ENCODE results near the gene MICA. TPM values are rescaled to one million over a fixed set of nuclear protein-coding genes. Genes with fewer than 3 reads are reported as not detected.
"Not testable (repeated sequence)": the region's sequence is repeated elsewhere in the genome, so short reads cannot be mapped to it uniquely, and the experiment has no call there.

The MICA gene
- total RNA-seq, 4 donors from 2014 or later, result 9.1 to 31.7 (median 17.2) TPM

DNA sequence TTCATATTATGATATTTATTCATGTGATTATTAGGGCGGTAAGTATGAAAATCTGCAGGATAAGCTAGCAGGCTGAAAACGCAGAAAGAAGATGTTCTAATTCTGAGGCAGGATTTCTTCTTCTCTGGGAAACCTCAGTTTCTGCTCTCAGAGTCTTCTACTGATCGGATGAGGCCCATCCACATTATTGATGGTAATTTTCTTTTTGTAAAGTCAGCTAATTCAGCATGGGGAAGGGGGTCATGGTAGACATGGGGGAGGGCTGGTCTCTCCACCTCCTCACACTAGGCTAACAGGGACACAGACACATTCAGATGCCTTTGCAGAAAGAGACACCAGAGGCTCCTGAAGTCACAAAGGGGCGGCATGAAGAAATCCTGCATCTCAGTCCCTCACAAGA is 21.7 kb upstream of the MICA start:
- no peak for DNase-seq
- H3K4me1 ChIP-seq, result no peaks in the 10 kb centered on the region
- no peaks in the 10 kb centered on the region for H3K27me3 ChIP-seq
- no peaks in the 10 kb centered on the region for H3K36me3 ChIP-seq
- no peaks in the 10 kb centered on the region for H3K9me3 ChIP-seq
- H3K4me3 ChIP-seq, result no peak overlapping the region
- TF ChIP-seq POLR2A (IDR thresholded peaks at IDR 0.05), result no peak
- no peak overlapping the region for H3K27ac ChIP-seq
- intact Hi-C loops (cut with DNase I; ENCODE audit: low total_unique reads), result no loop called here

DNA sequence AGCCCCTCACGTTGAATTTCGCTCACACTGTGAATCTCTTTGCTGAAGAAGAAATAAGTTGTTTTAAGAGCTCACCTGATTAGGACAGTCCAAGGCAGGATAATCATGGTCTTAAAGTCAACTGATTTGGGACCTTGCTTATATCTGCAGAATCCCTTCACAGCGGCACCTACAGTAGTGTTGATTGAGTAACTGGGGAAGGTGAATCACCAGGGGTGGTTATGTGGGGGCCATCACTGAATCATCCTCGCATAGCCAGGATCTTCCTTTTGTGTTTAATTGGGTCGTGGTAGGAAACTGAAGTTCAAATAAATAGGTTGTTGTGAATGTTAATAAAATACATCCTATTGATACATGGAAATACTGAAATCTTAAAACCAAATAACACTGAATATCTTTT is 20.2 kb upstream of the MICA start:
- Histone ChIP-seq H3K9me3 (no peaks in the 10 kb centered on the region), H3K36me3 (no peaks in the 10 kb centered on the region), H3K27ac (no peak overlapping the region), H3K27me3 (no peaks in the 10 kb centered on the region), H3K4me3 (no peak overlapping the region), H3K4me1 (no peaks in the 10 kb centered on the region)
- no peak for TF ChIP-seq POLR2A (IDR thresholded peaks at IDR 0.05)
- TF ChIP-seq, protein P1, sequence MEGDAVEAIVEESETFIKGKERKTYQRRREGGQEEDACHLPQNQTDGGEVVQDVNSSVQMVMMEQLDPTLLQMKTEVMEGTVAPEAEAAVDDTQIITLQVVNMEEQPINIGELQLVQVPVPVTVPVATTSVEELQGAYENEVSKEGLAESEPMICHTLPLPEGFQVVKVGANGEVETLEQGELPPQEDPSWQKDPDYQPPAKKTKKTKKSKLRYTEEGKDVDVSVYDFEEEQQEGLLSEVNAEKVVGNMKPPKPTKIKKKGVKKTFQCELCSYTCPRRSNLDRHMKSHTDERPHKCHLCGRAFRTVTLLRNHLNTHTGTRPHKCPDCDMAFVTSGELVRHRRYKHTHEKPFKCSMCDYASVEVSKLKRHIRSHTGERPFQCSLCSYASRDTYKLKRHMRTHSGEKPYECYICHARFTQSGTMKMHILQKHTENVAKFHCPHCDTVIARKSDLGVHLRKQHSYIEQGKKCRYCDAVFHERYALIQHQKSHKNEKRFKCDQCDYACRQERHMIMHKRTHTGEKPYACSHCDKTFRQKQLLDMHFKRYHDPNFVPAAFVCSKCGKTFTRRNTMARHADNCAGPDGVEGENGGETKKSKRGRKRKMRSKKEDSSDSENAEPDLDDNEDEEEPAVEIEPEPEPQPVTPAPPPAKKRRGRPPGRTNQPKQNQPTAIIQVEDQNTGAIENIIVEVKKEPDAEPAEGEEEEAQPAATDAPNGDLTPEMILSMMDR (IDR thresholded peaks at IDR 0.05), result no peak
- intact Hi-C loops (cut with DNase I; ENCODE audit: low total_unique reads), result no loop called here
- DNase-seq, result no peak

DNA sequence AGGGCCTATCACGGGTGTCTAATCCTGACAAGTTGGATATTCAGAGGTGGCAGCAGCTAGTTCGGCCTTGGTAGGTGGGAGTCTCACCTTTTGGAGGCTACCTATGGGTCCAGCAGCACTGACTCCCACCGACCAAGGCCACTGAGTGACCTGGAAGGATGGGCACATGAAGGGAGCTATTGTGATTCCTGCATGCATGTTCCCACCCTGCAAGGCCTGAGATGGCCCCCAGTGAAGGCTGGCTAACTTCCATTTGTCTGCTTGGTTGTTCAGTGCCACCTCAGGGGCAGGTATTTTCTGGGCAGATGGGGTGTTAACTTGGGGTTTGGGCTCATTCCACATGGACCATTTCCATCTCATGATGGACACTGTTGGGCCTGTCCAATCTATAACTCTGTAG is 18.4 kb upstream of the MICA start:
- intact Hi-C loops (cut with DNase I; ENCODE audit: low total_unique reads), result no loop called here

DNA sequence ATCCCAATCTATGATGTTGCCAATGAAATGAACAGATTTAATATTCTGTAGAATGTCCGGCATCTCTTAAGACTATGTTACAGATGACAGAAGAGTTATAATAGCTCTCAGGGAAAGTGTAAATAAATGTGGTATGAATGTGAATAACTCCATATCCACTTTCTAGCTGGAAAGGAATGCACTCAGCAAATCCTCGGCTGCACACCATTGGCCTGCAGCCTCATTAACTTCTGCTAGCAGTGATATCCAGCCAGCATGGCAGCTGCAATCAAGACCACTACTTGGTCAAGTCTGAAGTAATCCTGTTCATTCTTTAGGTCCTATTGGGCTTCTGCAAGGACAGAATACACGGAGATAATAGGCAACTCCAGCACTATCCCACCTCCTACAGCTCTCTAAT is 17.3 kb upstream of the MICA start:
- no peak overlapping the region for H3K27ac ChIP-seq
- no peak for DNase-seq
- no peaks in the 10 kb centered on the region for H3K4me1 ChIP-seq
- intact Hi-C loops (cut with DNase I; ENCODE audit: low total_unique reads), result no loop called here
- H3K27me3 ChIP-seq, result no peaks in the 10 kb centered on the region
- H3K4me3 ChIP-seq, result no peak overlapping the region
- no peaks in the 10 kb centered on the region for H3K9me3 ChIP-seq
- TF ChIP-seq POLR2A (IDR thresholded peaks at IDR 0.05), result no peak
- TF ChIP-seq, protein P1 (IDR thresholded peaks at IDR 0.05), result no peak
- H3K36me3 ChIP-seq, result no peaks in the 10 kb centered on the region

More for the DNA sequence above, 18.4 kb upstream of the MICA start:
- DNase-seq, result no peak
- TF ChIP-seq, protein P1 (IDR thresholded peaks at IDR 0.05), result no peak
- no peak for TF ChIP-seq POLR2A (IDR thresholded peaks at IDR 0.05)
- Histone ChIP-seq H3K27ac (no peak overlapping the region), H3K4me1 (no peaks in the 10 kb centered on the region), H3K36me3 (no peaks in the 10 kb centered on the region), H3K27me3 (no peaks in the 10 kb centered on the region), H3K4me3 (no peak overlapping the region), H3K9me3 (no peaks in the 10 kb centered on the region)

DNA sequence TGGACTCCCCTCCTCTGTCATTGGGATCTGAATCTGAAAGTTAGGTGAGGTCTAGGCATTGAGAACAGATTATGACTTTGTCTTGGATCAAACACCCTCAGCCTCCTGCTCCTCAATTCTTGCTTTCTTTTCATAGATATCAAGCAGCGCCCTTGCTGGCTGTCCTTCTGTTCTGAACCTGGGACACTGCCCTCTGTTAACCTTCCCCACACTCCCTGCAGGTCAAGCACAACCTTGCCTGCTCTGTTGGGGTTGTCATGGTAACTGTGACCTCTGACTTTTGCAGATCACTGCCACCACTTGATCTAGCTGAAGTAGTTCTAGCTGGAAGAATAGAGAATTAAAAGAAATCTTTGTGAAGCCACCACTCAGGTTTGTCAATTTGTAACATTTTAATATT is 16.4 kb upstream of the MICA start:
- no peaks in the 10 kb centered on the region for H3K4me1 ChIP-seq

DNA sequence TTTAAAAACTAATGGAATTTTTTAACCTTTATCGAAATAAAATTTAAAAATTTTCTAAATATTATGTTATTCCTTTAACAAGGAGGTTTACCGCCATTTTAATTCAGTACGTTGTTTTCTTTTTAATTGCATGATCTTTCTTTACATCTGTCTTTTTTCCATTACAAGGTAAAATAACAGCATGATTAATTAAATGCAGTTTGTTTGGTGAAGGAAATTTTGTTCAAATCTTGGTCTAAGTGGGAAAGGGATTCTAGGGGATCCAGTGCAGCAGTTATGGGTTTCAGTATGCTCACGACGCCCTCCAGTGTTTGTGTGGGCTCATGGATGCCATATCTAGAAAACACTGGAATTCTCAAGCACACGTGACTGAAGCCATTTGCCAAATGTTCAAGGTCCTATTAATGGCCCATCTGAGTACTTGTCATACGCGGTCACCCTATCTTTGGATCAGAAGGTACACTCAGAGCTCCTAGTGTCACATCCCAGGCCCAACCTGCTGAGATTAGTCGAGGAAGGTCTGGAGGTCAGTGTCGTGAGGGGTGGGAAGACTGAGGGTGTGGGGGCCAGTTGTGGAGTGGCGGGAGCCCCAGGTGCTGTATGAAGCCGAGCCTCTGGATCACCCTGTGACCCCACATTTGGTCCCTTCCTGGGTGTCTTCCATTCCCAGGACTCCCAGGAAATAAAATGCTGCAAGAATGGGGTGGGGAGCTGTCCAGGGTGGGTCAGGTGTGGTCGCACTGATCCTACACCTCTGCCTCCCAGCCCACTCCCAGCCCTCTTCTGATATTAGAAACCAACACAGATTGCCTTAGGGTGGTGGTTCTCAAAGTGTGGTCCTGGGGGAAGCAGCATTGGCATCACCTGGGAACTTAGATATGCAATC is 14.2 kb upstream of the MICA start:
- H3K27me3 ChIP-seq; H3K4me3 ChIP-seq; intact Hi-C loops (cut with DNase I; ENCODE audit: low total_unique reads); H3K36me3 ChIP-seq; H3K4me1 ChIP-seq; H3K9me3 ChIP-seq; DNase-seq; H3K27ac ChIP-seq: not testable (repeated sequence)

More for the DNA sequence above, 16.4 kb upstream of the MICA start:
- H3K27ac ChIP-seq, result no peak overlapping the region
- H3K4me3 ChIP-seq, result no peak overlapping the region
- no peaks in the 10 kb centered on the region for H3K36me3 ChIP-seq
- TF ChIP-seq, protein P1 (IDR thresholded peaks at IDR 0.05), result no peak
- TF ChIP-seq POLR2A (IDR thresholded peaks at IDR 0.05), result no peak
- H3K9me3 ChIP-seq, result no peaks in the 10 kb centered on the region
- no peak for DNase-seq
- H3K27me3 ChIP-seq, result no peaks in the 10 kb centered on the region
- intact Hi-C loops (cut with DNase I; ENCODE audit: low total_unique reads), result no loop called here

DNA sequence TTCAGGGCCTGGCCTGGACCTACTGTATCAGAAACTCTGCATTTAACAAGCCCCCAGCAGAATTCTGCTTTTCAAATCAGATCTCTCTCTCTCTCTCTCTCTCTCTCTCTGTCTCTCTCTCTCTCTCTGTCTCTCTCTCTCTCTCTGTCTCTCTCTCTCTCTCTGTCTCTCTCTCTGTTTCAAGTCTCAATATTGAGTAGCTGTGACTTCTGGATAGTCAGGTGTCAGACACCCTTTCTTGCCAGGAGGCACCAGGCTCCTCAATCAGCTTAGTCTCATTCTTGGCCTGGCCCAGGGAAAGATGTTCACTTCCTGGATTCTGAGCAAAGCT is 13.6 kb upstream of the MICA start:
- H3K4me1 ChIP-seq; DNase-seq; intact Hi-C loops (cut with DNase I; ENCODE audit: low total_unique reads); H3K9me3 ChIP-seq; H3K4me3 ChIP-seq; H3K36me3 ChIP-seq; H3K27ac ChIP-seq; H3K27me3 ChIP-seq: not testable (repeated sequence)
